Vagina (tissue), 2 donors: ENCODE measurements around the gene SPOCK2. TPM values are rescaled to one million over a fixed set of nuclear protein-coding genes. Genes with fewer than 3 reads are reported as not detected.

Experiments
- DNase-seq, 2 donors: peaks; one replicate each; pipeline ENCODE4 v3.0.0-alpha.2; 2017; ENCODE audit errors: extremely low spot score in 2 of 2
- H3K27ac ChIP-seq: fragments of 200-600 bp; sonication (generic); one replicate; pipeline ENCODE4 v1.5.1; 2019
- H3K27me3 ChIP-seq: fragments of 200-600 bp; sonication (generic); one replicate; pipeline ENCODE4 v1.5.1; 2019
- H3K36me3 ChIP-seq, 2 donors: fragments of 200-600 bp; sonication (generic); one replicate each; pipeline ENCODE4 v1.5.1; 2017 to 2019
- H3K4me1 ChIP-seq: fragments of 200-600 bp; sonication (generic); one replicate; pipeline ENCODE4 v1.5.1; 2019
- H3K4me3 ChIP-seq, 2 donors: fragments of 200-600 bp; sonication (generic); 1 replicate in 1 of 2; 2 replicates in 1 of 2; pipeline ENCODE4 v1.5.1; 2016 to 2019
- H3K9me3 ChIP-seq: fragments of 200-600 bp; sonication (generic); one replicate; pipeline ENCODE4 v1.5.1; 2019
- CTCF ChIP-seq, 3 experiments: fragments of 450-650 bp in 2 of 3; fragments of 200-600 bp in 1 of 3; sonication (generic) in 1 of 3; IDR thresholded peaks; one replicate each; pipeline ENCODE4 v1.5.1; 2017 to 2019; ENCODE audit warnings: antibody characterized with exemption in 3 of 3, mild to moderate bottlenecking in 2 of 3, moderate library complexity in 2 of 3
- POLR2A ChIP-seq, 2 donors: fragments of 450-650 bp; IDR thresholded peaks; one replicate each; pipeline ENCODE4 v1.6.1; 2017; ENCODE audit warnings: antibody characterized with exemption in 2 of 2, mild to moderate bottlenecking in 2 of 2, moderate library complexity in 2 of 2
- POLR2AphosphoS5 ChIP-seq, 2 donors: sonication (generic); formaldehyde crosslinking; IDR thresholded peaks; one replicate each; pipeline ENCODE4 v1.9.0; 2017; ENCODE audit warnings: antibody characterized with exemption in 2 of 2, mild to moderate bottlenecking in 2 of 2, low read depth in 1 of 2; ENCODE audit not compliant: insufficient read depth in 1 of 2
- intact Hi-C: fragments of 100-400 bp; cut with DNase I; formaldehyde crosslinking; loops from one replicate; pipeline ENCODE4 v1.15.1; 2023
- total RNA-seq: library from RNA; depleted of rRNA; stranded (reverse); fragments of >200 nt; gene quantifications from one replicate; pipeline ENCODE4 v1.2.3, GENCODE V29; 2016

SPOCK2 gene
- total RNA-seq, 1 donor from 2014 or later = 46.9 TPM

GRCh38 chr10:72048450-72049124 is 39.8 kb downstream of the SPOCK2 start:
- H3K36me3 ChIP-seq = no peaks in the 10 kb centered on the region
- no peaks in the 10 kb centered on the region for H3K27me3 ChIP-seq
- DNase-seq = peak in 1 of 2 donors; percentile 94
- intact Hi-C loops = loop anchor here (5.0 kb wide), 2 partner anchors 96 to 289 kb away; no protein-coding TSS in a partner anchor
- peak in 1 of 2 donors; percentile 81 for TF ChIP-seq POLR2AphosphoS5 (IDR thresholded peaks at IDR 0.05; ENCODE audit: insufficient read depth in 1 of 2, low read depth in 1 of 2)
- no peak for TF ChIP-seq POLR2A (IDR thresholded peaks at IDR 0.05)
- TF ChIP-seq CTCF (IDR thresholded peaks at IDR 0.05) = peak; percentile 96 to 100 (median 100)
- no peaks in the 10 kb centered on the region for H3K9me3 ChIP-seq
- no peak overlapping the region for H3K27ac ChIP-seq
- H3K4me3 ChIP-seq = no peak overlapping the region
- peaks cover 5% of the 10 kb centered on the region for H3K4me1 ChIP-seq

- Histone ChIP-seq H3K36me3 (no peaks in the 10 kb centered on the region), H3K27me3 (no peaks in the 10 kb centered on the region), H3K27ac (no peak overlapping the region), H3K4me1 (peaks cover 5% of the 10 kb centered on the region), H3K9me3 (no peaks in the 10 kb centered on the region), H3K4me3 (no peak overlapping the region)
- DNase-seq = no peak
- intact Hi-C loops = loop anchor here (5.0 kb wide), 2 partner anchors 93 to 292 kb away; no protein-coding TSS in a partner anchor
- TF ChIP-seq CTCF (IDR thresholded peaks at IDR 0.05) (no peak), POLR2A (IDR thresholded peaks at IDR 0.05) (no peak), POLR2AphosphoS5 (IDR thresholded peaks at IDR 0.05; ENCODE audit: insufficient read depth in 1 of 2, low read depth in 1 of 2) (no peak)
Observed at GRCh38 chr10:72045586-72045985, 42.8 kb downstream of the SPOCK2 start.

- no peaks in the 10 kb centered on the region for H3K27me3 ChIP-seq
- no peak overlapping the region for H3K27ac ChIP-seq
- H3K4me1 ChIP-seq = peaks cover 5% of the 10 kb centered on the region
- intact Hi-C loops = loop anchor here (5.0 kb wide), 2 partner anchors 92 to 293 kb away; no protein-coding TSS in a partner anchor
- no peaks in the 10 kb centered on the region for H3K36me3 ChIP-seq
- TF ChIP-seq POLR2AphosphoS5 (IDR thresholded peaks at IDR 0.05; ENCODE audit: insufficient read depth in 1 of 2, low read depth in 1 of 2) (no peak), CTCF (IDR thresholded peaks at IDR 0.05) (peak in 1 of 3 experiments; percentile 19), POLR2A (IDR thresholded peaks at IDR 0.05) (no peak)
- H3K9me3 ChIP-seq = no peaks in the 10 kb centered on the region
- no peak overlapping the region for H3K4me3 ChIP-seq
- DNase-seq = no peak
Observed at GRCh38 chr10:72044417-72045041, 43.8 kb downstream of the SPOCK2 start.

GRCh38 chr10:72043016-72043834 is 45.1 kb downstream of the SPOCK2 start:
- Histone ChIP-seq H3K4me1 (peaks cover 5% of the 10 kb centered on the region), H3K9me3 (no peaks in the 10 kb centered on the region), H3K27me3 (no peaks in the 10 kb centered on the region), H3K27ac (no peak overlapping the region), H3K36me3 (no peaks in the 10 kb centered on the region), H3K4me3 (no peak overlapping the region)
- no peak for DNase-seq
- TF ChIP-seq POLR2A (IDR thresholded peaks at IDR 0.05) (no peak), CTCF (IDR thresholded peaks at IDR 0.05) (no peak), POLR2AphosphoS5 (IDR thresholded peaks at IDR 0.05; ENCODE audit: insufficient read depth in 1 of 2, low read depth in 1 of 2) (no peak)
- intact Hi-C loops = no loop called here
